Type B pancreatic cell (in vitro differentiated cells): Measurements from ENCODE around the gene STAU1. TPM values are rescaled to one million over a fixed set of nuclear protein-coding genes. Genes with fewer than 3 reads are reported as not detected.
"Not testable (repeated sequence)": the region's sequence is repeated elsewhere in the genome, so short reads cannot be mapped to it uniquely, and the experiment has no call there.

Source experiments
- DNase-seq: peaks from one replicate; pipeline ENCODE4 v3.0.0; 2021; ENCODE audit warnings: mixed read lengths; ENCODE audit not compliant: unreplicated experiment; ENCODE audit errors: extremely low spot score
- H3K27ac Mint-ChIP-seq: 2 replicates; pipeline ENCODE4 v1.8.0; 2021; ENCODE audit warnings: mild to moderate bottlenecking, mixed read lengths
- H3K27me3 Mint-ChIP-seq: 2 replicates; pipeline ENCODE4 v1.8.0; 2021; ENCODE audit warnings: mixed read lengths
- H3K36me3 Mint-ChIP-seq: 2 replicates; pipeline ENCODE4 v1.8.0; 2021; ENCODE audit warnings: mixed read lengths
- H3K4me1 Mint-ChIP-seq: one replicate; pipeline ENCODE4 v1.8.0; 2021; ENCODE audit warnings: mixed read lengths; ENCODE audit not compliant: unreplicated experiment
- H3K4me3 Mint-ChIP-seq: 2 replicates; pipeline ENCODE4 v1.8.0; 2021; ENCODE audit warnings: mild to moderate bottlenecking, mixed read lengths
- H3K9me3 Mint-ChIP-seq: 2 replicates; pipeline ENCODE4 v1.8.0; 2021; ENCODE audit warnings: mixed read lengths
- total RNA-seq: library from RNA; stranded (reverse); gene quantifications from 2 replicates; pipeline ENCODE4 v1.2.1, GENCODE V29; 2021; ENCODE audit warnings: low replicate concordance
- TF ChIP-seq, protein P1 (sequence below): fragments of 200-600 bp; sonication (generic); conservative IDR thresholded peaks from 2 replicates; pipeline ENCODE4 v1.5.0; 2021; ENCODE audit warnings: antibody characterized with exemption, mild to moderate bottlenecking

The STAU1 gene
- total RNA-seq, 1 donor from 2014 or later = 79.8 TPM

GRCh38 chr20:49140411-49140810 is 47.7 kb downstream of the STAU1 start:
- H3K9me3 Mint-ChIP-seq = no peaks in the 10 kb centered on the region
- H3K27me3 Mint-ChIP-seq = no peaks in the 10 kb centered on the region
- TF ChIP-seq, protein P1, sequence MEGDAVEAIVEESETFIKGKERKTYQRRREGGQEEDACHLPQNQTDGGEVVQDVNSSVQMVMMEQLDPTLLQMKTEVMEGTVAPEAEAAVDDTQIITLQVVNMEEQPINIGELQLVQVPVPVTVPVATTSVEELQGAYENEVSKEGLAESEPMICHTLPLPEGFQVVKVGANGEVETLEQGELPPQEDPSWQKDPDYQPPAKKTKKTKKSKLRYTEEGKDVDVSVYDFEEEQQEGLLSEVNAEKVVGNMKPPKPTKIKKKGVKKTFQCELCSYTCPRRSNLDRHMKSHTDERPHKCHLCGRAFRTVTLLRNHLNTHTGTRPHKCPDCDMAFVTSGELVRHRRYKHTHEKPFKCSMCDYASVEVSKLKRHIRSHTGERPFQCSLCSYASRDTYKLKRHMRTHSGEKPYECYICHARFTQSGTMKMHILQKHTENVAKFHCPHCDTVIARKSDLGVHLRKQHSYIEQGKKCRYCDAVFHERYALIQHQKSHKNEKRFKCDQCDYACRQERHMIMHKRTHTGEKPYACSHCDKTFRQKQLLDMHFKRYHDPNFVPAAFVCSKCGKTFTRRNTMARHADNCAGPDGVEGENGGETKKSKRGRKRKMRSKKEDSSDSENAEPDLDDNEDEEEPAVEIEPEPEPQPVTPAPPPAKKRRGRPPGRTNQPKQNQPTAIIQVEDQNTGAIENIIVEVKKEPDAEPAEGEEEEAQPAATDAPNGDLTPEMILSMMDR = no peak
- H3K27ac Mint-ChIP-seq = no peak overlapping the region
- peaks cover 21% of the 10 kb centered on the region for H3K36me3 Mint-ChIP-seq
- no peaks in the 10 kb centered on the region for H3K4me1 Mint-ChIP-seq
- no peak overlapping the region for H3K4me3 Mint-ChIP-seq
- no peak for DNase-seq

GRCh38 chr20:49138431-49138830 is 49.7 kb downstream of the STAU1 start:
- H3K9me3 Mint-ChIP-seq = no peaks in the 10 kb centered on the region
- no peaks in the 10 kb centered on the region for H3K4me1 Mint-ChIP-seq
- H3K36me3 Mint-ChIP-seq = peaks cover 20% of the 10 kb centered on the region
- TF ChIP-seq, protein P1 = no peak
- no peak for DNase-seq
- H3K4me3 Mint-ChIP-seq = no peak overlapping the region
- no peak overlapping the region for H3K27ac Mint-ChIP-seq
- no peaks in the 10 kb centered on the region for H3K27me3 Mint-ChIP-seq

- Mint-ChIP-seq H3K36me3 (peaks cover 19% of the 10 kb centered on the region), H3K9me3 (no peaks in the 10 kb centered on the region), H3K27ac (no peak overlapping the region)
These were observed 51.1 kb downstream of the STAU1 start for GRCh38 chr20:49136817-49137571.

GRCh38 chr20:49134797-49135196 is 53.3 kb downstream of the STAU1 start:
- H3K4me1 Mint-ChIP-seq, DNase-seq, H3K27ac Mint-ChIP-seq, H3K27me3 Mint-ChIP-seq, H3K9me3 Mint-ChIP-seq, H3K4me3 Mint-ChIP-seq: not testable (repeated sequence)
- peaks cover 23% of the 10 kb centered on the region for H3K36me3 Mint-ChIP-seq

More at GRCh38 chr20:49136817-49137571, 51.1 kb downstream of the STAU1 start:
- H3K4me1 Mint-ChIP-seq = peaks cover 5% of the 10 kb centered on the region
- no peak for DNase-seq
- TF ChIP-seq, protein P1 = no peak
- H3K4me3 Mint-ChIP-seq = no peak overlapping the region
- no peaks in the 10 kb centered on the region for H3K27me3 Mint-ChIP-seq

DNA sequence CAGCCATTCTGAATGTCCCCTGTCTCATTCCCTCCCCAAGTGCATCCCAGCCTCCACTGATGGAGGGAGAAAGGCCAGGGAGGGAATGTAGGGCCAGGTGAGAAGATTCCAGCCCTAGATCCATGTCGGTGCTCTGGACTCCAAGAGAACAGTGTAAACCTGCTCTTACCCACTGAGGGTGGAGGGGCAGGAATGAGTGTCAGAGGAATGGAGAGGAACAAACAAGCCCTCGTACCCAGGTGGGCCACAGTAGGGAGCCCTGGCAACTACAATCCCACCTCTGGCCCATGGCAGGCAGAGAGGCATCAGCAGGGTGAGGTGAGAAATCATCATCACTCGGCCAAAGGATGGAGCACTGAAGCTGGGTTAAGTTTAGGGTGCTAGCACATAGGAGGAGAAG is 54.6 kb downstream of the STAU1 start:
- peaks cover 5% of the 10 kb centered on the region for H3K4me1 Mint-ChIP-seq
- no peaks in the 10 kb centered on the region for H3K9me3 Mint-ChIP-seq
- H3K4me3 Mint-ChIP-seq = no peak overlapping the region
- TF ChIP-seq, protein P1 = no peak
- no peak overlapping the region for H3K27ac Mint-ChIP-seq
- no peaks in the 10 kb centered on the region for H3K27me3 Mint-ChIP-seq
- peaks cover 18% of the 10 kb centered on the region for H3K36me3 Mint-ChIP-seq
- DNase-seq = no peak

DNA sequence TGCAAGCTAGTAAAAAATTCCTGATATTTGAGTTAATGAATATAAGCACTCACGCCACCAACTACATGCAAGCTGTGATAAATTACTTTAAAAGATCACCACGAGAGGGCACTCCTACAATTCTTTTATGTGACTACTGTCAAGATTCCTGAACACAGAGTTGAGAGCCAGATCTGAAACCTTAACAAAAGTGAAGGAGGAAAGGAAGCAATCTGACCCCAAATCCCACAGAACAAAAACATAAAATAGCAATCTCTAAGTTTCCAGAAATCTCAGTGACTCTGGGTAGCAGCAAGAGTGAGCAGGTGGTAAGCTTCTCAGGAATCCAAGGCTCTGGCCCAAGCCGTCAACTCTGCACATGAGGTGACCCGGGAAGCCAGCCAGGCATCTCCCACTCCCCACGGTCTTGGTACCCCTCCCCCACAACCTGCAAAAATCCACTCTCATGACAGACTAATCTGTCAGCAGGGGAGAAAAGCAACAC is 55.1 kb downstream of the STAU1 start:
- Mint-ChIP-seq H3K27ac (peak overlapping the region; percentile 7), H3K4me1 (peaks cover 5% of the 10 kb centered on the region), H3K27me3 (no peaks in the 10 kb centered on the region), H3K36me3 (peaks cover 18% of the 10 kb centered on the region), H3K9me3 (no peaks in the 10 kb centered on the region), H3K4me3 (no peak overlapping the region)
- TF ChIP-seq, protein P1 = peak; percentile 78
- no peak for DNase-seq
